ENCODE results near the gene PHAF1.

PHAF1 gene

DNA sequence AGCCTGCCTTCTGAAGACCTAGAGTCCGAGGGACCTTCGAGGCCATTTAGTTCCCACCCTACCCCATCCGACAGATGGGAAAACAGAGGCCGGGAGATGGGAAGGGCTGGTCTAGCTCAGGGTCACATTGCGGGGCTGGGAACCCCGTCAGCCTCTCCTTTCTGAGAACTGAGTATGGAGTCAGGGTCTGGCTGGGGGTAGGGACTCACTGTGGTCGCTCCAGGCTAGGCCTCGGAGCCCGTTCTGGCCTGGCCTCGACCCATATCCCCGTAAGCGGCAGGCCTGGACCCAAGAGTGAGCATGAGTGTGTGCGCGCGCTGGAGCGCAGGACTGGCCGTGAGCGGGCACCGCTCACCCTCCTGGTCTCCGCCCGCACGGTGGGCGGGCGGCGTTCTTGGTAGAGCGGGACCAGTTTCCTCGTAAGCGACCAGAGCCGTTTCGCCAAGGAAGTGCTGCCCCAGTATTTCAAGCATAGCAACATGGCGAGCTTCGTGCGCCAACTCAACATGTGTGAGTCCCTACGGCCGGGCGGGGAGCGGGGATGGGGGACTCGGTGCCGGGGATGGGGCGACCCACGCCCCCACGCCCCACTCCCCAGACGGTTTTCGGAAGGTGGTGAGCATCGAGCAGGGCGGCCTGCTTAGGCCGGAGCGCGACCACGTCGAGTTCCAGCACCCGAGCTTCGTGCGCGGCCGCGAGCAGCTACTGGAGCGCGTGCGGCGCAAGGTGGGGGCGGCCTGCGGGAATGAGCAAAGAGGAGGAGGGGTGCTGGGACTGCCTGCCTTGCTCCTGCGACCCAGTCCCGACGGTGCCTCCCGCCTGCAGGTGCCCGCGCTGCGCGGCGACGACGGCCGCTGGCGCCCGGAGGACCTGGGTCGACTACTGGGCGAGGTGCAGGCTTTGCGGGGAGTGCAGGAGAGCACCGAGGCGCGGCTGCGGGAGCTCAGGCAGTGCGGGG, 55.7 kb downstream of the PHAF1 start:
- DNase-seq = peak; percentile 31

DNA sequence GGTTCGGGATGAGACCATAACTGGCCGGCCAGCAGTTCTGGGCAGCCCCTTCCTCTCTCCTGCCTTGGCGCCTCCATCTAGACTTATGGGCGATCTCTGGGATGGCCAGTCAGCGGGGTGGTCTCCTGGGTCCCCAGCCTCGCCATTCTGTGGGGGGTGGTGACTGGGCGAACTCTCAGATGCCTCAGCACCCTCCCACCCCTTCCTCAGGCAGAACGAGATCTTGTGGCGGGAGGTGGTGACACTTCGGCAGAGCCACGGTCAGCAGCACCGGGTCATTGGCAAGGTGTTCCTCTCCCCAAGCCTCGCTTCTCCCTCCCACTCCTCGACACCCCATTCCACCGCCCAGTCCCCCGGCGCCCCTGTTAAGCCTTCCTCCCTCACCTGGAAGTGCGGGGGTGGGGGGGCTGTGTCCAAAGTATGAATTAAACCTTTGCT, 56.4 kb downstream of the PHAF1 start:
- DNase-seq = no peak

DNA sequence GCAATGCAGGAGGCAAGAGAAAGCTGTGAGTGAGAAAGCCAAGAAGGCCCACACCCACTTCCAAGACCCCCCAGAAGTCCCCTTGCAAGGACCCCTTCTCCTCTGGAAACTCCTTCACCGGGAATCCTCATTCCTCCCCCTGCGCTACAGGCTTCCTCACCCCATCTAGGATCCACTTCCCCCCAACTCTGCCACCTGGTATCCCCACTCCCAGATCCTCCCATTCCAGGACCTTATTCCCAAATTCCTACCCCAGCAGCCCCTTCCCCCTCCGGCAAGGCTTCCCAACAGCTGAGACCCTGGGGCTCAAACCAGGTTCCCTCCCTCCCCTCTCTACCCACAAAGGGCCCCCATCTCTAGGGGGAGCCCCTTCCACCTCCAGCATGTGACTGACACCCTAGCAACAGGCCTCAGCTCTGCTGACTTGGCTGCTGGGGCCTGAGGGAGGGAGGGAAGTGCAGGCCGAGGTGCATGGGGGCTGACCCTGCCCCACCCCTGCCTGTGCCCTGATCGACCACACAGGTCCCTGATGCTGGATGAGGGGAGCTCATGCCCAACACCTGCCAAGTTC, 56.9 kb downstream of the PHAF1 start:
- no peak for DNase-seq

DNA sequence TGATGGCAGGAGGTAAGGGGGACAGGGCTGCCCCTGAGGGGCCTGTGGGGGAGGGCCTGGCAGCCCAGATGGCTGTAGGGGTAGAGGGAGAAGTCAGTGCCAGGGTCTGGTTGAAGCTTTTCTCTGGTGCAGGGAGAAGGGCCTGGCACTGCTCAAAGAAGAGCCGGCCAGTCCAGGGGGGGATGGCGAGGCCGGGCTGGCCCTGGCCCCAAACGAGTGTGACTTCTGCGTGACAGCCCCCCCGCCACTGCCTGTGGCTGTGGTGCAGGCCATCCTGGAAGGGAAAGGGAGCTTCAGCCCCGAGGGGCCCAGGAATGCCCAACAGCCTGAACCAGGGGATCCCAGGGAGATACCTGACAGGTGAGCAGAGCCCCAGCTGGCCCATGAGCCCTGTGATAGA, 57.8 kb downstream of the PHAF1 start:
- no peak for DNase-seq

DNA sequence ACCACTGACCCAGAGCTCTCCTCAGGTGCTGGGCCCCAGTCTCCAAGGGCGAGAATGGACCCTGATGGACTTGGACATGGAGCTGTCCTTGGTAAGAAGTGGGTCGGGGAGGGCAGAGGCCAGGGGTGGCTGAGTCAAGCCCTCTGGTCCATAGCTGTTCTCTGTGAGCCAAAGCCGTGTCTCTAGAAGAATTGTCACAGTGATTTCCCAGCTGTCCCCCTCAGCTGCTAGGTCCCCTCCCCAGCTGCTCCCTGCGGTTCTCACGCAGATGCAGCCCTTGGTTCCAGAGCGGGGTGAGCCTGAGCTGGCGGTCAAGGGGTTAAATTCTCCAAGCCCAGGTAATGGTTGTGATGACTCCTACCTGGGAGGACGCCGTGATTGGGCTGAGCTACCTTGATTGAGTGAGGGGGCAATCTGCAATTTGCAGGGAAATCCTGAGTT, 59.3 kb downstream of the PHAF1 start:
- DNase-seq = no peak

DNA sequence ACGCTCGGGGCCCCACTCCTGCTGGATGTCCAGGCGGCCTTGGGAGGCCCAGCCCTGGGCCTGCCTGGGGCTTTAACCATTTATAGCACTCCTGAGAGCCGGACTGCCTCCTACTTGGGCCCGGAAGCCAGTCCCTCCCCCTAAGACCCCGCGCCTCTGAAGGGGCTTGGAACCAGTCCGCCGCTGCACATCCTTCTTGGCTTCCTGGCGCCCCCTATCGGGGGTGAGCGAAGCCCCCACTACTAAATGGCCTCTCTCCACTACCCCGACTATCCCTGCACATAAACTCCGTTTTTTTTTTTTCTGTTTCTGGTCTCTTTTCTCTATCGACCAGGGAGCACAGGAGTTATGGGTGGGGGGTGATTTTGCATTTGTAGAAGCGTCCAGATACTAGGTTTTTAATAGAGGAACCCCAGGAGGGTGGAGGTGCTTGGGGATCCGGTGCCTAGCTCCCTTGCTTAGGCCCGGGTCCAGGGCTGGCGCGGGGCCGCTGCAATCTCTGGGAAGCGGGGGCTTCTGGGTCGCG, 60.0 kb downstream of the PHAF1 start:
- peak; percentile 59 for DNase-seq

DNA sequence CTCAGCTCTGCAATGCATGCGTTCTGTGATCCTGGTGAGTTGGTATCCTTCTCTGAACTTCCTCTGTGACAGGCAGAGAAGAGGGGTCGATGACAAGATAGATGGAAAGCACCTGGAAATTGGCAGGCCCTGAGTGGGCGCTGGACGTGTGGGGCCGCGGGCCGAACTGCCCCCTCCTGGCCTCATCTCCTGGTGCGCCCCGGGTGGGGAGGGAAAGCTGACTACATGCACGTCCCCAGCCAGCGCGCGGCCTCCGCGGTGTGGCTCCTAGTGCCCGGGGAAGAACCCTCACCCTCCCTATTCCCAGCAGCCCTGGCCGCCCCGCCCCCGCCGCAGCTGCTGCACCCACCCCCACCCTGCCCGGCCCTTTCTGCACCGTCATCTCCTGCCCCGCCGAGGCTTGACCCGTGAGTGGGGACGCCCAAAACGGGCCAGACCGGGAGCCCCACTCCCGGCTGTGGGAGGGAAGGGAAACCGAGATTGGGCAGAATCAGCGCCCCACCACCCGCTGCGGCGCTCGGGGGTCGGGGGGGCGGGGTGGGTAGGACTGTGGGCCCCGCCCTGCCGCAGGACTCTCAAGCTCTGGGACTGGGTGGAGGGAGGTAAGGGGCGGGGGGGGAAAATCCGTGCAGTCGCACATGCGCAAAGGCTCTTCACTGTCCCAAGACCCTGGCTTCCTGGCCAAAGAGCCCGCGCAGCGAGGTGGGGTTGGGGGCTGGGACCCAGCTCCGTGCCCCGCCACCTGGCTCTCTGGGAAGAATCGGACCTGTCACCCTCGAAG, 60.6 kb downstream of the PHAF1 start, which contains the start of gene NOL3:
NOL3 (plus strand) TSS at position 371 of the 781 bp plus-strand sequence.
- peak; percentile 75 for DNase-seq

DNA sequence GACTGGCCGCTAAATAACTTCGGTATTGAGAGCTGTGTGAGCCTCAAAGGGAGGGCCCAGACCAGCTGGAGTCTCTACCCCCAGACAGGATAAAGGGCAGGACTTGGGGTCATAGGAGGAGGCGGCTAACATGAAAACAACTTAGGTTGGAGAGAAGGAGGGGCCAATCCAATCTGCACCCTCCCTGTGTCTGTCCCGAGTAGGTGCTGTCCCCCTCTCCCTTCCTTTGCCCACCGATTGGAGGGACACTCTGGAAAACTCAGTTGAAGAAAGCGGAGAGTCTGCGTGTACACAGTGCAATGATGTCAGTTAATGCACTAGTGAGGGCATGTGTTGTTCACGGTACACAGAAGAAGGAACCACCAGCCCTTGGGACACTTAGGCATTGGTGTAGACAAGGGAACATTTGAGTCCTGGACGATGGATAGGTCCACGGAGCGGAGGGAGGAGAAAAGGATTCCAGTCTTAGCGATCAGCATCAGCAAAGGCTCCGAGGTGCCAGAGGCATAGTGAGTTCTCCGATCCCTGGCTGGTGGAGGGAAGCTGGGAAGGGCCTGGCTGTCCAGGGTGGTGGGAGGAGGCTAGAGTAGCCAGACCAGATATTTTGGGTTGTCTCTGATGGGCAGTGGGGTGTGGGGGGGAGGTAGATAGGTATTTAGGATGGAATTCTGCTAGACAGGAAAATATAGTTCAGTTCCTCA, 61.4 kb downstream of the PHAF1 start:
- DNase-seq = no peak

DNA sequence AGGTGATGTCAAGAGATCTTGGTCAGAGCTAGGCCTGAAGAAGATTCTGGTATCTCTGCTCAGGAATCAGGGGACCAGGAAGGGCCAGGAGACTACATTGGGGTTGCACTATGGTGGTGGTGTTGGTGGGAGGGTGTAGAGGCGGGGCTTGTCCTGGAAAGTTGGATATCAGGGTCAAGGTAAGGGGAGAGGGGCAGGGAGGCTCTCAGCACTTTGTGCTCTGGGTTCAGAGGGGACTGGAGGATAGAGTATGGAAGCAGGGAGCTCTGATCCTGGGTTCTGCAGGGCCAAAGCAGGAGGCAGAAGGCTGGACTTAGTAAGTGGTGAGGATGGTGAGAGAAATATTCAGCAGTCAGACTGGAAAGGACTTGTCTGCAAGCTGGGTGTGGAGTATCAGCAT, 63.6 kb downstream of the PHAF1 start:
- no peak for DNase-seq

DNA sequence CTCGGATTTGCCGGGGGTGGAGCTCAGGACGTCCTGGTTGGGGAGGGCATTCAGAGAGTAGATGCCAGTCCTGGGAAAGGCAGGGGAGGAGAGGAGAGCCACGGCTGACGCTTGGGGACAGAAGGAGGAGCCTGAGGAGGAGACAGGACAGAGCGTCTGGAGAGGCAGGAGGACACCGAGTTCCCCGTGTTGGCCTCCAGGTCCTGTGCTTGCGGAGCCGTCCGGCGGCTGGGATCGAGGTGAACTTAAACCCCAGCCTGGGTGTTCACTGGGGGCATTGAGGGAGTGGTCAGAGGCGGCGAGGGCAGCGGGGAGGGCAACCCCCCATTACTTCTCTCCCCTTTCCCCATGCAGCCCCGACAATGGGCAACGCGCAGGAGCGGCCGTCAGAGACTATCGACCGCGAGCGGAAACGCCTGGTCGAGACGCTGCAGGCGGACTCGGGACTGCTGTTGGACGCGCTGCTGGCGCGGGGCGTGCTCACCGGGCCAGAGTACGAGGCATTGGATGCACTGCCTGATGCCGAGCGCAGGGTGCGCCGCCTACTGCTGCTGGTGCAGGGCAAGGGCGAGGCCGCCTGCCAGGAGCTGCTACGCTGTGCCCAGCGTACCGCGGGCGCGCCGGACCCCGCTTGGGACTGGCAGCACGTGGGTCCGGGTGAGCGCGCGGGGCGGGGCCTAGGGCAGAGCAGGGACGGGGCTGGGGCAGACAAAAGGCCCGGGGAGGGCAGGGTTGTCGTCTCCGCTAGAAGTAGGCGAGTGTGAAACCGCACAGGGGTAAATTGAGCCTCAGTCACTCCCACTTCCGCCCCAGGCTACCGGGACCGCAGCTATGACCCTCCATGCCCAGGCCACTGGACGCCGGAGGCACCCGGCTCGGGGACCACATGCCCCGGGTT, 64.3 kb downstream of the PHAF1 start:
- peak; percentile 77 for DNase-seq

DNA sequence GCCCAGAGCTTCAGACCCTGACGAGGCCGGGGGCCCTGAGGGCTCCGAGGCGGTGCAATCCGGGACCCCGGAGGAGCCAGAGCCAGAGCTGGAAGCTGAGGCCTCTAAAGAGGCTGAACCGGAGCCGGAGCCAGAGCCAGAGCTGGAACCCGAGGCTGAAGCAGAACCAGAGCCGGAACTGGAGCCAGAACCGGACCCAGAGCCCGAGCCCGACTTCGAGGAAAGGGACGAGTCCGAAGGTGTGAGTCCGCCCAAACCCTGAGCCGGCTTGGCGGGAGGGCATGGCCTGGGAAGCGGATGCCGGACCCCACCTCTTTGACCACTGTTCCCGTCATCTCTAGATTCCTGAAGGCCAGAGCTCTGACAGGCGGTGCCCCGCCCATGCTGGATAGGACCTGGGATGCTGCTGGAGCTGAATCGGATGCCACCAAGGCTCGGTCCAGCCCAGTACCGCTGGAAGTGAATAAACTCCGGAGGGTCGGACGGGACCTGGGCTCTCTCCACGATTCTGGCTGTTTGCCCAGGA, 65.0 kb downstream of the PHAF1 start:
- DNase-seq = no peak

DNA sequence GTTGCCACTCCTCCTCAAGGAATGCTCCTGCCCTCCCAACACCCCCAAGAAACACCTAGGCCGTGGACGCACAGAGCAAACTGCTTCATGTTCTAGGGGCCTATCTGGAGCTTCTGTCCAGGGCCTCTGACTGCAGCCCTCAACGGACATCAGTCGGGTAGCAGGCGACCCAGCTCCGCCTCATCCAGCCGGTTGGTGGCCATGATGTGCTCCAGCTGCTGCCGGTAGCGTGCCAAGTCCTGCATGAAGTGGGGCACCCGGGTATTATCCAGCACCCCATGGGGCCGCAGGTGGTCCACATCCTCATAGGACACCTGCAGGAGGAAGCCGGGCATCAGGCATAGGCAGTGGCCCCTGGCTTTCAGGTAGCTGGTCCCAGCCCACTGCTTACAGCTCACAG, 66.9 kb downstream of the PHAF1 start:
- DNase-seq = no peak

DNA sequence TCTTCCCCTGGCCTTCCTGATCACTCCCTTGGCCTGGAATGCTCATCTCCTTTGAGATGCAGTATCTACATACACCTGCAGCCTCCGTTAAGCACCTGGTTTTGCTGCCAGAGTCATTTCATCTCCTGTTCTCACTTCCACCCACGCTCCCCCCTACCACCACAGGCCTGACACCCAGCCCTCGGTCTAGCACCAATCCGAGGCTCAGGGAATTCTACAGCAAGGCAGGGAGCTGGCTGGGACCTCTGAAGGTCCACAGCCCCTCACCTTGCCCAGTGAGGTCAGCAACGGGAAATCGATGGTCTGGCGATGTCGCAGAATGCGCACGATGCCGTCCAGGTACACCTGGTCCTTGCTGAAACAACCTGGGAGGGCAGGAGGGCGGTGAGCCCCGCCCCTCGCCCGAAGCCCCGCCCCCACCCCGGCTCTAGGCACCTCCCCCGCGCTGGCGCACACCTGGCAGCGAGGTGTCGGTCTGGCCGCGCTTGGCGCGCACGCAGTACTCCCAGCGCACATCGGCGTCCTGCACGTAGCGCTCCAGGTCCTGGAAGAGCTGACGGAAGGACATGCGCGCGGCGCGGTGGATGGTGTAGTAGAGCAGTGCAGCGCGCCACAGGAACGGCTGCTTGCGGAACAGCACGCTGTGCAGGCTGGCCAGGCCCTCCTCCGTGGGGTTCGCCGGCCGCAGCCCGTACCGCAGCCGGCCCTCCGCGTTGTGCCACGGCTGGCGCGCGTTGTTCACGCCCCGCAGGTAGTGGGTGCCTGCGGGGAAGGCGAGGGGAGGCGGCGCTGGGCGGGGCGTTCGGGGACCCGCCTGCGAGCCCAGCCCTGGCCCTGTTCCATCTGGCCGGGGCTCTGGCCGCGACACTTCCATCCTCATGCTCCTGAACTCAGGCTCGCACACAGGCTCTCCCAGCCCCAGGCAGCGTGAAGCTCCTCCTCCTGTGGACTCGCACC, 68.3 kb downstream of the PHAF1 start:
- DNase-seq = peak; percentile 68

DNA sequence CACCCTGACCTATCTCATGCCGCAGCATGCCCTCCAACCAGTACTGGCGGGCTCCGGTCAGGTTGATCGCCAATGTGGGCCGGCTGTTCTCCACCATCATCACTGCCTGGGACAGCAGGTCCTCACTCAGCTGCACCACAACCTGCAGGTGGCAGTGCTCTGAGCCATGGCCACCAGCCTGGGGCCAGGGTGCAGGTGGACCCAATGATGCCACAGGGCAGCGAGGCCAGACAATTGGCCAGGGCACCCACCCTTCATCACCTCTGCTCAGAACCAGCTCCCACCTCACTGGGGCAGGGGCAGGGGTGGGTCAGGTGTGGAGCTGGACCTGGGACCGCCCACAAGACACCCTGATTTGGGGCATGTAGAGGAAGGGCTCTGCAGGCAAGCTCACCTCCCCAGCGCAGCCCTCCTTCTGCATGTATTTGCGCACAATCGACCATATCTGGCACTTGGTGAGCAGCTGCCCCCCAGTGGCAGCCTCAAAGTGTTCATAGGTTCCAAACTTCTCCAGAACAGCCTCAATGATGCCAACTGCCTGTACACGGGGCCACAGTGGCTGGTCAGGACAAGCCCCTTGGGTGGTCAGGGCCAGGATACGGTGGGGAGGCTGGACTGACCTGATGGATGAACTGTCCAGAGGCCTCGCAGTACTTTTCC, 69.8 kb downstream of the PHAF1 start:
- DNase-seq = no peak

DNA sequence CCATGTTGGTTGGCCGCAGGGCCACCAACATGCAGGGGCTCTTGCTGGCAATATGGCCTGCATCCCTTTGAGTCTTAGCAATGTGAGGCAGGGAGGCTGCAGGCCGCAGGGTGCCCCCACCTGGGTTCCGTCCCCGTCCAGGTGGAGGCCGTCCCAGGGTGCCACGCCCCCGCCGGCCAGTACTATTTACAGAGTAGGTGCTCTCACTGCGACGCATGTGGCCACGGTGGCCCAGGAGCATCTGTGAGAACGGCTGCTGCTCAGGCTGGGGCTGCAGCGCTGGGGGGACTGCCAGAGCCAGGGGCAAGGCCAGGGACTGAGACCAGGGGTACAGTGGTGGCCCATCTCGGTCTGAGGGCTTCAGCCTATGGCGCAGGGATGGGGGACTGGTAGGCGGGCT, 70.4 kb downstream of the PHAF1 start:
- no peak for DNase-seq

DNA sequence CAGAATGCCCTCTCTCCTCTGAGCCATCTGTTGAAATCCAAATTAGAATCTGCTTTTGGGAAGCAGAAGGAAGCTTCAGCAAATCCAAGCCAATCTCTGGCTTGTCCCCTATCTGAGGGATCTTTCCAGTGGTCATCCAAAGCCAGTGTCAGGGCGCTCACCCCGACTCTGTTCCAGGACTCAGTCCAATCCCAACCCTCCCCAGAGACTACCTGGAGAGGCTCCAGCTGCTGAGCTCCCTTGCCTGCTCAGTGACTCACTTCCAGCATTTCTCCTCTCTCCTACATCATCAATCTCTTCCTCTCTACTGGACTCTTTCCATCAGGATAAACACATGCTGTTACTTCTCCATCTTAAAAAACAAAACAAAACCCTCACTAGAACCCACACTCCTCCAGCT, 71.6 kb downstream of the PHAF1 start:
- DNase-seq = no peak

DNA sequence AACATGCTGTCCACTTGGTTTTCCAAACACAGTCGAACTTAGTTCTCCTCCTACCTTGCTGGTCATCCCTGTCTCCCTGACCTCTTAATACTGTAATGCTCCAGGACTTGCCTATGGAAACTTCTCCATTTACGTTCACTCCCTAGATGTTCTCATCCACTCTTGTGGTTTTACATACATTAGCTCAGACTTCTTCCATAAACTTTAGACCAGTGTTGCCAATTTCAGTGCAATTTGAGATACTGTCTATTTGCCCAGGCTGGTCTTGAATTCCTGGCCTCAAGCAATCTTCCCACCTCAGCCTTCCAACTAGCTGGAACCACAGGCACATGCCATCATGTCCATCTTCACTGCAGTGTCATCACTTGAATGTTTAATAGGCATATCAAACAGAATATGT, 72.5 kb downstream of the PHAF1 start:
- DNase-seq = no peak

DNA sequence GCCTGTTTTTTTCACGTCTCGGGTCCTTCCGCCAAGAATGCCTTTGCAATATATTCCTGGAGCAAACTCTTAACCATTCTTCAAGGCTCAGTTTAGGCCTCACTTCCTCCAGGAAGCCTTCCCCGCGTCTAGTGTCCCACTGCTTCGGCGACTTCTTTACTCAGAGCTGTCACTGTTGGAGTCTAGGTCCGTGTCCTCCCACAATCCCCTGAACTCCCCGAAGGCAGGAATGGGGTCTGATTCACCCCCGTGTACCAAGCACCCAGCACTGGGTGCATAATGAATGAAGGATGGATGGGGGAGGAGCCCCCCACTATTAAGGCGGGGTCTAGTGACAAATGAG, 73.5 kb downstream of the PHAF1 start:
- DNase-seq = no peak

DNA sequence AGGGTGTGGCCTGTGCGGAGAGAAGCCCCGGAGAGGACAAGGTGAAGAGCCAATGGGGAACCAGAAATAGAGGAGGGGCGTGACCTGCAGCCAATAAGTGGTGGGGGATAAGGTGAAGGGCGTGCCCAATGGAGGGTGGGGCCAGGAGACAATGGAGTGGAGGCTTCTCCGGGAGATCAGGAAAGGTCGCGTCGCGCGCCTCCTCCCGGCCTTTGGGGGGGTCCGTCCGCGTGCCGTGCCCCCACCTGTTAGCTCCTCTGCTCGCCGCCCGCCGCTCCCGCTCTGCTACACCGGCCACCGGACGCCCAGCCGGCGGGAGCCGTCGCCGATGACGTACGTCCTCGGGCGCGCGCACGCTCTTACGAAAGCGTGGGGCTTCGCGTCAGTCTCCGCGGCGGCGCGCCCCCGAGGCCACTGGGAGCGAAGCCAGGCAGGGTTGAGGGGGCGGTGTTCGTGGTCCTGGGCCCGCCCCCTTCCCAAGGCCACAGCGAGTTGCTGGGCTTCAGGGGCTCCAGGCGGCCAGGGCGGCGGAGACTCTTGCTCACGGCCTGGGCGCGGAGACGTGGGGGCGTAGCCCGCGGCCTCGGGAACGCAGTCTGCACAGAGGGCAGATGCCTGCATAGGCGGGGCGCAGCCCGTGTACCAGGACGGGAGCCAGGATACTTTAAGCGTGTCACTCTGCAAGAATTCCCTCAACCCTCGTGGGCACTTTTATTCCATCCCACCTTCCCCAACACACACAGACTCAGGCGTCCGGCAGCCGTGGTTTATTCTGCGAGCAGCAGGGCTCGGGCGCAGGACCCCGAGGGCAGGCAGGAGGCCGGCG, 74.1 kb downstream of the PHAF1 start, which contains the start of gene MATCAP1:
MATCAP1 (minus strand) TSS at position 337 of the 826 bp plus-strand sequence. CDS start 3,353 bp downstream, outside the sequence.
- DNase-seq = peak; percentile 97
